IPS-18c (cell line): ENCODE results near the gene ZBP1.

Experiments used
- H3K4me3 ChIP-seq: 2 replicates; pipeline ENCODE4 v1.7.0; 2013; ENCODE audit warnings: low read depth, mild to moderate bottlenecking, low read length, moderate library complexity; ENCODE audit not compliant: insufficient read depth
- H3K9me3 ChIP-seq: one replicate; pipeline ENCODE4 v1.6.1; 2013; ENCODE audit warnings: mild to moderate bottlenecking, low read length, moderate library complexity; ENCODE audit not compliant: control insufficient read depth, insufficient read depth

Gene ZBP1

DNA sequence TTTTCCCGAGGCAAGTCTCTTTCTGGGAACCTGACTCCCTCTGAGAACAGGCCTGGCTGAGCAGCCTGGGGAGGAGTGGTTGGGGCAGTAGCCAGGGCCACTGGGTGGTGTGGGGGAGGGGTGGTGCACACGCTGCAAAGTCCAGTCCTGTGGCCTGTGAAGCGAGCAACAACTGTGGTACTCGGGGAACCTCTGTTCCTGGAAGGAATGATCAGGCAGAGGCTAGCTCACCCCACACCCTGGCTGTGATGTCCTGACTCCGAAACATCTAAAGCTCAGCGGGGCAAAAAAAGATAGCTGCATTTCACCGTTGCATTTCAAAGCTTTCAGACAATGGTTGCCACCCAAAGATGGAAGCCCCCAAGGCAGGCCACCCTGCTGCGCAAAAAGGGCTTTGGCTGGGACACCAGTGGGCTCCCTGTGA, 33.8 kb downstream of the ZBP1 start:
- H3K4me3 ChIP-seq = no peak overlapping the region
- H3K9me3 ChIP-seq = peaks cover 3% of the 10 kb centered on the region

DNA sequence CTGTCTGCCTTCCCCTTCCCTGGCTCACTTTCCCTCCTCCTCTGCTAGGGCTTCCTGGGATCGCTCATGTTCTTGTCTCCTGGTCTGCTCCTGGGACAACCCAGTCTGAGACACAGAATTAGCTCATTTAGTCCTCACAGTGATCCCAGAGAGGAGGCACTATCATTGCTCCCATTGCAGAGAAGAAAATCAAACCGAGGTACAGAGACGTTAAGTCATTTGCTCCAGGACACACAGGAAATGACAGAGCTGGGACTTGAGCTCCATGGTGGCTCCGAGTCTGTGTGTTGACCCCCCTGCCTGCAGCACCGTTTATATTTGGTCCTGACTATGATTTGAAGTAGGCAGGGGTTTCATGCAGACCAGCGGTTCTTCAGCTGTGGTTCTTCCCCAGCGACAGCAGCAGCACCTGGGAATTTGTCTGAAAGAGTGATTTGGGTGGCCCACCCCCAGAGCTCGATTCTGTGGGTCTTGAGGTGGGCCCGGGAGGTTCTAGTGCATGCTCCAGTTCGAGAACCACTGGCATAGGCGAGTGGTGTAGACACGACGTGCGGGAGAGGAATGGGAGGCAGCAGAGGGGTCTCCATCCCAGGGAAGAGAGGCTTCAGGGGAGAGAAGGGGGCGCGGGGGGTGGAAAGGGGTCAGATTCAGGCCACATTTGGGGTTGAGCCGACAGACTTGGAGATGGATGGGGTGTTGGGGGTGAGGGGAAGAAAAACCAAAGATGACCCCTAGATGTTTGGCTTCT, 34.6 kb downstream of the ZBP1 start:
- H3K9me3 ChIP-seq = peaks cover 3% of the 10 kb centered on the region
- H3K4me3 ChIP-seq = no peak overlapping the region

DNA sequence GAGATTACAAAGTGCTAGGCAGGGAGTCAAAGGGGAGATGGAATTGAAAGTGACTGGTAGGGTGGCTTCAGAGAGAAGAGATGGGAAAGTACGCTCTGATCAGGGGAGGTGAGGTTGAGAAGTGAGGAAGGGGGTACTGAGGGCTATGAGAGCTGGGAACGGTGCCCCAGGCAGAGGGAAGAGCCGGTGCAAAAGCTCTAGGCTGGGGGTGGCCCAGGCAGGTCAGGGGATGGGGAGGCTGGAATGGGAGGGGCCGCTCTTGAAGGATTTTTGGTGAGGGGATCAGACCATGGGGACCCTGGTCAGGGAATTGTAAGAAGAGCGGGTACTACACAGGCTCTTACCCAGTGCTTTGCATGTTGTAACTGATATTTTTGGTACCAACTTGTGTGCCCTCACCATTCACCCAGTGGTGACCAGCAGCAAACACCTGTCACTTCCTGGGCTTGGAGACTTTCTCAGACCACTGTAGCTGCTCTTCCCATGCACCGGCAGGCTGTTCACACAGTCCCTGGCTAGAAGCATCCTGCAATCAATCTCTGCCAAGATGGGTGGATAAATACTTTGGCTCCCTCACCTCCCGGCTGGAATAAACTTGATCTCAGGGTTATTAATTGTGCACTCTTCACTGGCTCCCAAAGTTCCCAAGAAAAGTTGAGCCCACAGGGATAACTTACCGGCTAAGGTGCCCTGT, 35.3 kb downstream of the ZBP1 start:
- no peak overlapping the region for H3K4me3 ChIP-seq
- peaks cover 3% of the 10 kb centered on the region for H3K9me3 ChIP-seq

DNA sequence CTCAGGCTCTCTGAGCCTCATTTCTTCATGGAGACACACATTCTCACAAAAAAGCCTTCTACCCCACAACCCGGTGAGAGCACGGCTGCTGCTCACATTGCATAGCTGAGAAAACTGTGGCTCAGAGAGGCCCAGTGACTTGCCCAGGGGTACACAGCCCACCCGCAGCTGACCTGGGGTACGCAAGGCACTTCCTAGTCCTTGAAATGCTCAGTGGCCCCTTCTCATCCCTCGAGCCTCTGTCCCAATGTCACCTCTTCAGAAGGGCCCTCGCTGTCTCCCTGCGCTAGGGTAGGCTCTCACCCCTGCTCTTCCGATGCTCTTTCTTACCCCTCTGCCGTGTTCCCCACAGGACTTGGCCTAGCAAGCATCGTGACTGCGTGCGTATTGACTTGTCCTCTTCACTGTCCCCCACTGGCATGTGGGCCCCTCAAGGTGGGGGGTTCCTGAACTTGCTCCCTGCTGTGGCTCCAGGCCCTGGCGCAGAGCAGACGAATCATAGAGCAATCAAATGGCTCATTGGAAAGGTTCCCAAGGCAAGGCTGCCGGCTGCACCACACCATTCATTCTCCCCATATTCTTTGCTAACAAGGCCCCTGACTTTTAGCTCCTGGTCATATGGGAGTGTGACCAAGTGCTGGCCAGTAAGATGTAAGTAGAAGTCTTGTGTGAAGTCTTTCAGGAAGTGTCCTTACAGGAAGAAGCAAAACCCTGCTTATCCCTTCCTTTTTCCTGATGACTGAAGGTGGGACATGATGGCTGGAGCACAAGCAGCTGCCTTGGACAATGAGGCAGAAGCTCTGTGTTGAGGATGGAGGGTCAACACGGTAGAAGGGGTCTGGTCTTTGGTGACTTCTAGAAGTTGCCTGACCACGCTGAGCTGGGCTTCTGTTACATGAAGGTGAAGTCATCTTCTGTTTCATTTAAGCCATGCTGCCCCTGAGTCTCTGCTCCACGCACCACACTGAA, 36.7 kb downstream of the ZBP1 start:
- H3K9me3 ChIP-seq = peaks cover 3% of the 10 kb centered on the region
- H3K4me3 ChIP-seq = no peak overlapping the region

DNA sequence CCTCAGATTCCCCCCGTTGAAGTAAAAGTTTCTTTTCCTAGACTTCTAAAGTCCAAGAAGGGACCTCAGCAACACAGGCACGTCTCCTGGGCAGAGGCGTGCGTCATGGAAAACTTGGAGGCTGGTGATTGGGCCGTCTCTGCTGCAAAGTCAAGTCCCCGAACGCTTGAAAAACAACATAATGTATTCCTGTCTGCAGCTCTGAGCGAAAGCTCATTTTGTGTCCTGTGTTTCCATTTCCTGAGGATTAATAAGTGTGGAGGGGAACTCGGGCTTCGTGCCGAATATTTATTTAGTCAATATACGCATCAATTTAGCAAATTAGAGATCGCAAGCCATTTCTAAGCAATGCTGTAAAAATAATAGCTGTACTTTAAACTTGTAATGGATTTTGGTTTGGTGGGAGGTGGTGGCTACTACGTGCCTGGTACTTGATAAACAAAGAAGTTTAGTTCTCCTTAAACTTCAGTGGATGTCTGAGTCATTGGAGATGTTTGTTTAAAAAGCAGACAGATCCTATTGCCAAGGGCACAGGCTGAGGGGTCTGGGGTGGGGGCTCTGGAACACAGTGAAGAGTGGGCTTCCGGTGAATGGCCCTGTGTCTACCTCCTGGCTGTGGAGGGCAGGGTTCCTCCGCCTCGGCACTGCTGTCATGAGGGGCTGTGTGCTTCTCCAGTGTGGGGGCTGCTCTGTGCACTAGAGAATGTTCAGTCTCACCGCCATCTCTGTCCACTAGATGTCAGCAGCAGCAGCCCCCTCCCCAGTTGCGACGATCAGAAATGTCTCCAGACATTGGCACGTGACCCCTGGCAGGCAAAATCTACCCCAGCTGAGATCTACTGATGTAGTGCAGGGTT, 37.6 kb downstream of the ZBP1 start:
- no peak overlapping the region for H3K4me3 ChIP-seq
- H3K9me3 ChIP-seq = peaks cover under 1% of the 10 kb centered on the region

DNA sequence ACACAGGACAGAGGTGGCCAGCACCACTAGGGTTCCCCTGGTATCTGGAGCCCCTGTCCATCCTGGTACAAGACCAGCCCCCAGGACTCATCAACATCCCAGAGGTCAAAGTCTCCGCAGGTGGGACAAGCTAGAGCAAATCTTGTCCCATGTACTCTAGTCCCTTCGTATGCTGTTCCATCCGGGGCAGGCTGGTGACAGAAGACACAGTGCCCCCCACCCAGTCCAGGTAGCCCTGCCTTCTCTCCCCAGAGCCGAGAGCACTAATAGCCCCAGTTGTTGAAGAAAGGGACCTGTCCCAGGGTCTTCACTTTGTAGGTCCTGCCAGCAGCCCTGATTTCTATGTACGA, 38.2 kb downstream of the ZBP1 start:
- H3K9me3 ChIP-seq = no peaks in the 10 kb centered on the region
- H3K4me3 ChIP-seq = no peak overlapping the region

DNA sequence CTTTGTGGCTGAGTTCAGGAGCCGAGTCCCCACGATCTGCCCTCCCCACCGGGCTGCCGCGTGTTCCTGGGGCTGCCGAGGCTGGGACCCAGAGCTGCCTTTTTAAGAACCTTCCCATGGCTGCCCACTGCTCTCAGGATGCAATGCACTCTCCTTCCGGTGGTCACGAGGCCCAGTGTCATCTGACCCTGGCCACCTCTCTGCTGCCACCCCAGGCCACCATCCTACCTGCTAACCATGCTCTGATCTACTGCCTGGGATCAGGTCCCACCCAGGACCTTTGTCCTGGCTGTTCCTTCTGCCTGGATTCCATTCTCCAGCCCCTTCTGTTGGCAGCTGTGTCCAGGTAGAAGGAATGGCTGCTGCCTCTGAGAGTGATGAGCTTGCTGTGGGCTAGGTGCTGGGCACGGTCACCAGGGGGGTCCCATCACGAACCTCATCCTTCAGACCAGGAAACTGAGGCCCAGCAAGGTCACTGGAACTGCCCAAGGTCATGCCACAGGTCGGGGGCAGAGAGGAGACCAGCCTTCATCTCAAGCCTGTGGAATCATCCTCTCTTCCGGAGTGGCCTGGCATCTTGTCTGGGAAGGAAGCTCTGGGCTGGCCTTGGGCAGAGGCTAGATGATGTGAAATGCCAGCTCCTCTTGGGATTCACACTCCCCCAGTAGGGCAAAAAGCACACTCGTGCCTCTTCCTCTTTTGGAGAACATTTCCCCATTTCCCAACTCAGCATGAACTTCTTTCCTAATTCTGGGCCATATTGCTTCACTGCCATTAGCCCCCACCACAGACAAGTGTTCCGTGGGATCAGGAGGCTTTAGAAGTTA, 38.8 kb downstream of the ZBP1 start:
- Histone ChIP-seq H3K9me3 (no peaks in the 10 kb centered on the region), H3K4me3 (no peak overlapping the region)

DNA sequence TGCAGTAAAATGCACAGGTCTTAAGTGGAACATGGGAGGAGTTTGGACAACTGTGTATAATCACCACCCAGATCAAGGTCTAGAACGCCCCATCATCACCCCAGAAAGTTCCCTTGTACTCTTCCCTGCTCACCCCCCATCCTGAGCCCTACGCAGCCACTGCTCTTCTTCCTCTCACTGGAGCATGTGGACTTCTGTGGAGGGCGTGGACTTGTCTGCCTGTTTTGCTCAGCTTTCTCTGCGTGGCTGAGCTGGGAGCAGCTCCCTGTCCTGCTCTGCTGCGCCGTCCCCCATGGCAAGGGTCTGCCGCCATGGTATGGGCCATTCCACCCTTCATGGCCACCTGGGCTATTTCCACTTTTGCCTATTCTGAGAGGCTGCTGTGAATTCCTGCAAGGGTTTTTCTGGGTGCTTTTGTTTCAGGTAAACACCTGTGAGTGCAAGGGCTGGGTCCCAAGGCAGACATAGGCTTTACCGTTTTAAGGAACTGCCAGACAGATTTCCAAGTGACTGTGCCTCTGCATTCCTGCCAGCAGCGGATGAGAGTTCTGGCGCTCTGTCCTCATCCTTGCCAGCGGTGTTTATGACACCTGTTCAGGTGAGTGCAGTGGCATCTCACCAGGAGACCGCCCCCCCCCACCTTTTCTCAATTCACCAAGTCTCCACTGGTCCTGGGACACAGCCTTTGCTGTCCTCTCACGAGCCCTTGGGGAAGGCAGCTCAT, 39.6 kb downstream of the ZBP1 start:
- Histone ChIP-seq H3K4me3 (no peak overlapping the region), H3K9me3 (no peaks in the 10 kb centered on the region)

DNA sequence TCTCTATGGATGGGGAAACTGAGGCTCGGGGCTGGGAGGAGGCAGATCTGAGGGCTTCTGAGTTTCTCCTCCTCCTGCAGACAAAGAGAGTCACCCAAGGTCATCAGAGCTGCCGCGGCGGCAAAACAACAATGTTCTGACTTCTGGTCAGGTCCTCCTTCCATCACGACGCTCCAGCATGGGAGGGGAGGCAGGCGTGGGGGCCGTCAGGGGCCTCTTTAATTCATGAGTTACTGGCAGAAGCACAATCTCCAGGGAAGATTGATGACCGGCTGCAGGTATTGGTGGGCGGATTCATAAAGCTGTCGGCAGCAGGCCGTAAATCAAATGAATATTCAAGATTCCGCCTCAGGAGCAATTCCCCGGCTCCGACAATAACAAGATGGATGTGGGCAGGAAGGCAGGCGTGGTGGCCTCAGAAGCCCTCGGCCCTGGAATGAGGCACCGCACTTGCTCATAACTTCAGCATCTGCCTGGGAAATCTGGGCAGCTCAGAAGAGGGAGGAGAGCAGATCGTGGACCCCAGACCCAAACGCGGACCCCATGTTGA, 40.3 kb downstream of the ZBP1 start:
- Histone ChIP-seq H3K9me3 (no peaks in the 10 kb centered on the region), H3K4me3 (no peak overlapping the region)

DNA sequence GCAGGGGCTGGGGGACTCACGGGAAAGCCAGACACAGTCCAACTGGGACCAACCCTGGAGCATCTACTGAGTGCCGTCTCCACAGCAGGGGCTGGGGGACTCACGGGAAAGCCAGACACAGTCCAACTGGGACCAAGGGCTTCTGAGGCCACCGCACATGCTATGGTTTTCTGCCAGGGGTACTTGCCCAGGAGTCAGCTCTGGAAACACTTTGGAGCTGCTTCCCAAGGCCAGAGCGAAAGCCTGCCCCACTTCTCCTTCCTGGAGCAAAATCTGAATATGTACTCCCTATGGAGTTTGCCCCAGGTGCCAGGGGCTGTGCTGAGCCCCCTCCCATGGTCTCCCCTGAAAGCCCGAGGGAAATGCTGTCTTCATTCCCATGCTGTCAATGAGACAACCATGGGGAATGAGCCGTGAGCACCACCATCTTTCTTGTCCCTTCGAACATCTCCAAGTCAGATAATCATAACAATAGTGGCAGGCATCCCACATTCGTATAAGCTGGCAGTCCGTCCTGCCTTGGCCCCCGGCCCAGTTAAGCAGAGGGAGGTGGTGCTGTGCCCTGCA, 40.8 kb downstream of the ZBP1 start:
- no peak overlapping the region for H3K4me3 ChIP-seq

DNA sequence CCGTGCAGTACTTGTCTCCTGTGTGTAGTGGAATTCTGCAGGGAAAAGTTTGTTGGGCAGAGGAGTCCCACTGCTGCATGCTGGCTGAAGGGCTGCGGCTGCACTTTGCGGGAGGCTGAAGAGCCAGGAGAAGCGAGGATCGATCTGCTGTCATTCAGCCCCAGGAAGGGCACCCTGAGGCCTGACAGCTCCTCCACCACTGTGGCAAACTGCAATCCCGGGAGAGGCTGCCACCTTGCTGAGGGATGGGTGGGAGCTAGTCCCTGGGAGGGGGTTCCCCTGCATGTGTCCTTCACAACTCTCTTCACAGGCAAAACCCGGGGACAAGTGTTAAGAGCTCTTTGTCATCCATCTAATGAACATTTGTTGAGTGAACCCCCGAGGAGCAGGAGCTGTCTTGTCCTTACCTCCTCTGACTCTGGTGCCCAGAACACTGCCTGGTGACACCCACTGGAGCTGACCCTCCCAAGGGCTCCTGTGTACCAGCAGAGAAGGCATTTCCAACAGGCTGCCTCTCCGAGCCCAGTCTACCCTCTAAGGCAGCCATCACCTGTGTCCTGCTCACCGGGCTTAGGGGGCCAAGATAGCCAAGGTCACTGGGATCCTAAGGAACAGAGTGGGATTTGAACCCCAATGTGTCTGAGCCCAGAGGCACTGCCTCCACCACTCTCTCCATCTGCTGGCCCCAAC, 41.6 kb downstream of the ZBP1 start:
- Histone ChIP-seq H3K9me3 (no peaks in the 10 kb centered on the region), H3K4me3 (no peak overlapping the region)

More for the DNA sequence above, 40.8 kb downstream of the ZBP1 start:
- H3K9me3 ChIP-seq = no peaks in the 10 kb centered on the region

DNA sequence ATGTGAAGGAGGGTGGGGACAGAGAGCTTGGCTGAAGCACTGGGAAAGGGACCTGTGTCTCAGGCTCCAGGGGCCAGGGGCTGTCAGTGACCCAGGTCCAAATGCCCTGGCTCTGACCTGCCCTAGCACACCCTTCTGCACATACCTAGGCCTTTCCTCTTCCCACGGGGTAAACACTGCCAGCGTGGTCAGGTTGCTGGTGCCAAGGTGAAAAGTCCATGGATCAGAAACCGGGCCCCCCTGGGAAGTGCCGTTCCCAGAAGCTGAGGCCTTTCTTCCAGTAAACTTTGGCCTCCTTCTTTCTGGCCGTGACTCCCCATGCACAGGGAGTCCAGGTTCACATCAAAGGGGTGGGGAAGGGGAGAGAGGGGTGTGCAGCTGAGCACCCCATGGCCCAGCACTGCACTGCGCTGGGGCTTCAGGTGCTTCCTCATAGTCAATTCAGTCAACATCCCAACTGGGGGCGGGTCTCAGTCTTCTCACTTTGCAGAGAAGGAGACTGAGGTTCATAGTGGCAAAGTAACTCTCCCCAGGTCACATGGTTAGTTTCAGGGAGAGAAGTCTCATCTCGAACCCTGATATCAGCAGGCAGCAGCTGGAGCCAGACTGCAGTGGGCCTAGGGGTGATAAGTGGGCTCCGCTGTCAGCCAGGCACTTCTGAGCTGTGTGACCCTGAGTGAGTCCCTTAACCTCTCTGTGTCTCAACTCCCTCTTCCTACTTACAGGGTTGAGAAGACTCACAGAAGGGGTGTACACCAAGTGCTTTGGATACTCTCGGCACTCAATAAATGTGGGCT, 42.3 kb downstream of the ZBP1 start:
- H3K4me3 ChIP-seq = no peak overlapping the region

DNA sequence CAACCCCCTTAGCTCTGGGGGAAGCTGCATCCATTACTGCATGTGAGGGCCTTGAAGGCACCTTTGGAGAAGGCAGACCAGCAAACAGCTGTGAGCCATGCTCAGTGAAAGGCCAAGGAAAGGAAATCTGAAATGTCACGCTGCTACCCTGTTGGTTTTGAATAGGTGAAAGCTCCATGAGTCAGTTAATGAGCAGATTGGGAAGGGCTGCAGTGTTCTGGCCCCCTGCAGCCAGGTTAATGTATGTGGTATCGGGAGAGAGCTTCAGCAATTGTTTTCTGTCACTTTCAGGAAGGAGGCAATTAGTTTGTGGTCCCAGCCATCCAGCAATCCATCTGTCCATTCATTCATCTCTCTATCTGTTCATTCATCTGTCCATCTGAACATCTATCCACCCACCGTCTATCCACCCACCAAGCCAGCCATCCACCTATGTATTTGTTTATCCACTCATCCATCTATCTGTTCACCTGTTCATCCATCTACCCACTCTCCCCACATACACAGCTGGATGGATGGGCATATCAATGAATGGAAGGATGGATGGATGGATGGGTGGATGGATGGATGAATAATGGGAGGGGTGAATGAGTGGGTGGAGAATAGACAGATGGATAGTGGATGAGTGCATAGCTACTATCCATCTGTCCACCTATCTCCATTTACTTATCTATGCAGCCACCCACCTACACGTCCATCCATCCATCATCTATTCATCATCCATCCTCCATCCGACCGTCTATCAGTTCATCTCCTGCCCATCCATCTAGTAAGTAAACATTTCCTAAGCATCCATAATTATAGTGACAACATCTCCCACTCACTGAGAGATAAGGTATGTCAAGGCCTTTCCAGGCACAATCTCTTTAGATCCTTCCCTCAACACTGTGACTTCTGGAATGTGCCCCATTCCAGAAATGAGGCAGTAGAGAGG, 43.3 kb downstream of the ZBP1 start:
- no peak overlapping the region for H3K4me3 ChIP-seq

More for the DNA sequence above, 42.3 kb downstream of the ZBP1 start:
- no peaks in the 10 kb centered on the region for H3K9me3 ChIP-seq

More for the DNA sequence above, 43.3 kb downstream of the ZBP1 start:
- no peaks in the 10 kb centered on the region for H3K9me3 ChIP-seq
